ENCODE results near the gene PFKP. TPM values are rescaled to one million over a fixed set of nuclear protein-coding genes. Genes with fewer than 3 reads are reported as not detected.

The PFKP gene
- total RNA-seq, 2 experiments from 2014 or later: 217 to 219 TPM

DNA sequence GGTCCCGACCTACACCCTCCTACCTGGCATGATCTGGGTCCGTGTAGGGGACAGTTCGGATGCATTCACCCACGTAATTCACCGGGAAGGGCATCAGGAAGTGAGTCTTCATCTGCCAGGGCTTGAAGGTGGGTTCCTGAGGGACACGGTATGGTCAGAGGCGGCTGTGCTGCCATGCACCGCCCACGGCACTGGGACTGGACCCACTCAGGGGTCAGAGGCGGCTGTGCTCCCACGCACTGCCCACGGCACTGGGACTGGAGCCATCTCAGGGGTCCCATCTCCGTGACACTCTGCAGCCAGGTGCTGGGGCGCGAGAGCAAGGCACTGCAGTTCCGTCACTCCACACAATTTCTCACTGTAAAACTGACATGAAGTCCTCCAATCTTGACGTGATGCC lies 76.0 kb downstream of the PFKP start:
- intact Hi-C loops (cut with micrococcal nuclease): no loop called here
- H3K36me3 Mint-ChIP-seq (ENCODE audit: low read depth): peaks cover 56% of the 10 kb centered on the region
- TF ChIP-seq, protein P1, sequence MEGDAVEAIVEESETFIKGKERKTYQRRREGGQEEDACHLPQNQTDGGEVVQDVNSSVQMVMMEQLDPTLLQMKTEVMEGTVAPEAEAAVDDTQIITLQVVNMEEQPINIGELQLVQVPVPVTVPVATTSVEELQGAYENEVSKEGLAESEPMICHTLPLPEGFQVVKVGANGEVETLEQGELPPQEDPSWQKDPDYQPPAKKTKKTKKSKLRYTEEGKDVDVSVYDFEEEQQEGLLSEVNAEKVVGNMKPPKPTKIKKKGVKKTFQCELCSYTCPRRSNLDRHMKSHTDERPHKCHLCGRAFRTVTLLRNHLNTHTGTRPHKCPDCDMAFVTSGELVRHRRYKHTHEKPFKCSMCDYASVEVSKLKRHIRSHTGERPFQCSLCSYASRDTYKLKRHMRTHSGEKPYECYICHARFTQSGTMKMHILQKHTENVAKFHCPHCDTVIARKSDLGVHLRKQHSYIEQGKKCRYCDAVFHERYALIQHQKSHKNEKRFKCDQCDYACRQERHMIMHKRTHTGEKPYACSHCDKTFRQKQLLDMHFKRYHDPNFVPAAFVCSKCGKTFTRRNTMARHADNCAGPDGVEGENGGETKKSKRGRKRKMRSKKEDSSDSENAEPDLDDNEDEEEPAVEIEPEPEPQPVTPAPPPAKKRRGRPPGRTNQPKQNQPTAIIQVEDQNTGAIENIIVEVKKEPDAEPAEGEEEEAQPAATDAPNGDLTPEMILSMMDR (IDR thresholded peaks at IDR 0.05): no peak
- H3K27ac Mint-ChIP-seq: no peak overlapping the region
- H3K9me3 Mint-ChIP-seq: no peaks in the 10 kb centered on the region
- no peak overlapping the region for H3K4me3 Mint-ChIP-seq
- DNase-seq (no peak), ATAC-seq (no peak)
- ChIA-PET CTCF (interaction anchor here (1.7 kb wide), 1 partner anchor 21 kb away, joined by 4 read pairs; no protein-coding TSS in a partner anchor), POLR2A (no interaction called here)
- H3K27me3 Mint-ChIP-seq: no peaks in the 10 kb centered on the region
- no peaks in the 10 kb centered on the region for H3K4me1 Mint-ChIP-seq (ENCODE audit: low read depth)

DNA sequence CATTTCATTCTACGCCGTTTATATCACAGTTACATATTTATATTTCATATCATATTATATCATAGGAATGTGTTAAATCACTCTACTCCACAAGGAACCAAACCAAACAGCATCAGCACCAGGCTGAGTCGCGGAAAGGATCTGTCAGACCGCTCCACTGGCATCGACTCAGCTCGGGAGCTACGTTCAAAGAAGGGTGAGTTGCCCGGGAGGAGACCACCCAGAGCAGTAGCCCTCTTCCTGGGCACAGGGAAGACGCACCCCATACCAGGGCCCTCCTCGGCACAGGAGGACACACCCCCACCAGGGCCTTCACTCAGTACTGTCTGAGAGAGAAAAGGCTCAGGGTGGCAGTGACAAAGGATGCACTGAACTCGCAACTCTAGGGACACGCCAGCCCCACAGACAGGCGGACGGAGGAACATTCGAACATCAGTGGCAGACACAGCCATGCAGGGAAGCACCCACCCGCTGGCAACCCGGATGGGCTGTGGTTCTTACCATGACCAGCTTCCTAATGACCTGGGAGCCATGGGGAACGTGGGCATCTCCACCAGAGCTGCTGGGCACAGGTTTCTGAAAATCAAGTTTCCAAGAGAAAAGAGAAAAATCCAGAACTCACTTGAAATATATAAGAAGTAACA lies 76.6 kb downstream of the PFKP start:
- ChIA-PET CTCF (interaction anchor here (1.7 kb wide), 1 partner anchor 21 kb away, joined by 4 read pairs; no protein-coding TSS in a partner anchor), POLR2A (no interaction called here)
- Mint-ChIP-seq H3K4me3 (no peak overlapping the region), H3K27ac (no peak overlapping the region), H3K4me1 (ENCODE audit: low read depth) (no peaks in the 10 kb centered on the region), H3K36me3 (ENCODE audit: low read depth) (peaks cover 52% of the 10 kb centered on the region), H3K27me3 (no peaks in the 10 kb centered on the region), H3K9me3 (no peaks in the 10 kb centered on the region)
- TF ChIP-seq, protein P1 (IDR thresholded peaks at IDR 0.05): no peak
- no peak for DNase-seq
- no peak for ATAC-seq
- intact Hi-C loops (cut with micrococcal nuclease): no loop called here

GRCh38 chr10:3145366-3145765 lies 78.0 kb downstream of the PFKP start:
- no peaks in the 10 kb centered on the region for H3K4me1 Mint-ChIP-seq (ENCODE audit: low read depth)
- no peak for DNase-seq
- H3K27me3 Mint-ChIP-seq: no peaks in the 10 kb centered on the region
- TF ChIP-seq, protein P1 (IDR thresholded peaks at IDR 0.05): no peak
- no peak for ATAC-seq
- ChIA-PET CTCF (no interaction called here), POLR2A (interaction anchor here (0.6 kb wide), 1 partner anchor 35 kb away, joined by 3 read pairs; no protein-coding TSS in a partner anchor)
- H3K36me3 Mint-ChIP-seq (ENCODE audit: low read depth): peaks cover 46% of the 10 kb centered on the region
- H3K27ac Mint-ChIP-seq: no peak overlapping the region
- H3K9me3 Mint-ChIP-seq: no peaks in the 10 kb centered on the region
- H3K4me3 Mint-ChIP-seq: no peak overlapping the region
- intact Hi-C loops (cut with micrococcal nuclease): no loop called here

- no peak overlapping the region for H3K27ac Mint-ChIP-seq
- CTCF ChIA-PET: no interaction called here
- peaks cover 43% of the 10 kb centered on the region for H3K36me3 Mint-ChIP-seq (ENCODE audit: low read depth)
- DNase-seq (no peak), ATAC-seq (no peak)
- H3K4me3 Mint-ChIP-seq: no peak overlapping the region
- H3K9me3 Mint-ChIP-seq: no peaks in the 10 kb centered on the region
- intact Hi-C loops (cut with micrococcal nuclease): no loop called here
- TF ChIP-seq, protein P1 (IDR thresholded peaks at IDR 0.05): no peak
- no peaks in the 10 kb centered on the region for H3K27me3 Mint-ChIP-seq
- POLR2A ChIA-PET: interaction anchor here (0.6 kb wide), 1 partner anchor 36 kb away, joined by 3 read pairs; no protein-coding TSS in a partner anchor
- H3K4me1 Mint-ChIP-seq (ENCODE audit: low read depth): no peaks in the 10 kb centered on the region
These were observed 78.9 kb downstream of the PFKP start for GRCh38 chr10:3146289-3146688.

GRCh38 chr10:3147117-3147820 lies 79.9 kb downstream of the PFKP start:
- peaks cover 4% of the 10 kb centered on the region for H3K4me1 Mint-ChIP-seq (ENCODE audit: low read depth)
- ATAC-seq: no peak
- peaks cover 39% of the 10 kb centered on the region for H3K36me3 Mint-ChIP-seq (ENCODE audit: low read depth)
- intact Hi-C loops (cut with micrococcal nuclease): no loop called here
- CTCF ChIA-PET: no interaction called here
- no peak overlapping the region for H3K4me3 Mint-ChIP-seq
- no peaks in the 10 kb centered on the region for H3K27me3 Mint-ChIP-seq
- TF ChIP-seq, protein P1 (IDR thresholded peaks at IDR 0.05): no peak
- no peaks in the 10 kb centered on the region for H3K9me3 Mint-ChIP-seq
- POLR2A ChIA-PET: interaction anchor here (1.4 kb wide), 1 partner anchor 30 kb away, joined by 3 read pairs; no protein-coding TSS in a partner anchor
- DNase-seq: no peak
- H3K27ac Mint-ChIP-seq: no peak overlapping the region

All from activated CD8-positive, alpha-beta T cell treated with anti-CD3 and anti-CD28 coated beads for 36 hours (primary cell).